ENCODE measurements around the gene FAM171A2. TPM values are rescaled to one million over a fixed set of nuclear protein-coding genes. Genes with fewer than 3 reads are reported as not detected.

FAM171A2 gene
- polyA plus RNA-seq, 1 donor = 105 TPM

DNA sequence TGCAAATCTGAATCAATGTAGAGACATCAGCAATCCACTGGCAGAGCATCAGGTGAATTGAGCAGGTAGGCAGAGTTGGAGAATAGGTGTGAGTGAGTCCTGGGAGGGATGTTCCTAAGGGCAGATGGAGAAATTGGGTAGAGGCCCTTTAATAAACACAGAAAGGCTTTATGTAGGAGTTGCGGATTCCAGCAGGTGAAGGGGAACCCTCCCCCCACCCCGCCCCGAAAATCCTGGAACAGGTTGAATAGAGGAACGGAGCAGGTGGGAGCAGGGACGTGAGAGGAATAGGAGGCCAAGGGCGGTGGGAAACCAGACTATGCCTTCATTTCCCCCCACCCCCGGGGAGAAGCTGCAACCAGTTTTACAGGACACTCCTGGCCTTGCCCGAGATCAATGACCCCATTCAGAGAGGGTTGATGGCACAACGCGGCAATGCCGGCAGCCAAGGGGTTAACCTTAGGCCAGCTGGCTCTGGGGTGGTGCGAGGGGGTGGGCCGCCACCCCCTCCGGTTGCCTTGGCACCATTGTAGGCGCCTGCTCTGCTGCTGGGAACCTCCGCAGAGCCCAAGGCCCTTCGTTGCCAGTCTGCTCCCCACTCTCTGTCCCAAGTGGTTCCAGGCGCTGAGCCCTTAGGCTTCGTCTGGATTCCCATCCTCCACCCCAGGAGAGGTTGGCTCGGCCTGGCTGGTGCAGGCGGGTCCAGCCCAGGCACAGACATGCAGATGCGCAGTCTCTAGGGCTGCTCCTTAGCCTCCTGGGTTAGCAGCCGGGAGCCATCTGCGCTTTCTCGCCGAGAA is 56.1 kb downstream of the FAM171A2 start:
- no peak for DNase-seq (ENCODE audit: low read depth)

DNA sequence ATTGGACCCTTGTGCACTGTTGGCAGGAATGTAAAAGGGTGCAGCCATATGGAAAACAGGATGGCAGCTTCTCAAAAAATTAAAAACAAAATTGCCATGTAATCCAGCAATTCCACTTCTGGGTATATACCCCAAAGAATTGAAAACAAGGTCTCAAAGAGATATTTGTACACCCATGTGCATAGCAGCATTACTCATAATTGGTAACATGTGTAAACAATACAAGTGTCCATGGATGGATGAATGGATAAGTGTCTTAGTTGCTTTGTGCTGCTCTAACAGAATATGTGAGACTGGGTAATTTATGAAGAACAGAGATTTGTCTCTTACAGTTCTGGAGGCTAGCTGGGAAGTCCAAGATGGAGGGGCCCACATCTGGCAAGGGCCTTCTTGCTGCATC is 59.0 kb downstream of the FAM171A2 start:
- DNase-seq (ENCODE audit: low read depth) = no peak

Other genes with a start within 250 kb of the FAM171A2 start
- gene HDAC5, start 240.2 kb downstream of the FAM171A2 start, polyA plus RNA-seq (ENCODE audit: insufficient read length) = 60.7 TPM
- 2.4 TPM for gene HROB, start 221.9 kb downstream of the FAM171A2 start, polyA plus RNA-seq (ENCODE audit: insufficient read length)
- gene ASB16, start 193.1 kb downstream of the FAM171A2 start, polyA plus RNA-seq (ENCODE audit: insufficient read length) = 18.2 TPM
- gene TMUB2, start 176.9 kb downstream of the FAM171A2 start, polyA plus RNA-seq (ENCODE audit: insufficient read length) = 53.3 TPM
- gene ATXN7L3, start 164.0 kb downstream of the FAM171A2 start, polyA plus RNA-seq (ENCODE audit: insufficient read length) = 54.2 TPM
- gene UBTF, start 144.2 kb downstream of the FAM171A2 start, polyA plus RNA-seq (ENCODE audit: insufficient read length) = 60.6 TPM
- gene SLC4A1, start 95.7 kb downstream of the FAM171A2 start, polyA plus RNA-seq (ENCODE audit: insufficient read length) = 11.3 TPM
- 2.0 TPM for gene RUNDC3A, start 55.3 kb downstream of the FAM171A2 start, polyA plus RNA-seq (ENCODE audit: insufficient read length)
- gene SLC25A39, start 39.0 kb downstream of the FAM171A2 start, polyA plus RNA-seq (ENCODE audit: insufficient read length) = 54.3 TPM
- gene GRN, start 18.6 kb downstream of the FAM171A2 start, polyA plus RNA-seq (ENCODE audit: insufficient read length) = 218 TPM
- gene ITGA2B, start 25.8 kb upstream of the FAM171A2 start, polyA plus RNA-seq (ENCODE audit: insufficient read length) = 2.9 TPM
- gene GPATCH8, start 139.6 kb upstream of the FAM171A2 start, polyA plus RNA-seq (ENCODE audit: insufficient read length) = 28.2 TPM
- 14.5 TPM for gene FZD2, start 193.6 kb upstream of the FAM171A2 start, polyA plus RNA-seq (ENCODE audit: insufficient read length)

Measured in forelimb muscle (tissue), 1 donor.